Measurements from ENCODE around the gene SRSF5.

DNA sequence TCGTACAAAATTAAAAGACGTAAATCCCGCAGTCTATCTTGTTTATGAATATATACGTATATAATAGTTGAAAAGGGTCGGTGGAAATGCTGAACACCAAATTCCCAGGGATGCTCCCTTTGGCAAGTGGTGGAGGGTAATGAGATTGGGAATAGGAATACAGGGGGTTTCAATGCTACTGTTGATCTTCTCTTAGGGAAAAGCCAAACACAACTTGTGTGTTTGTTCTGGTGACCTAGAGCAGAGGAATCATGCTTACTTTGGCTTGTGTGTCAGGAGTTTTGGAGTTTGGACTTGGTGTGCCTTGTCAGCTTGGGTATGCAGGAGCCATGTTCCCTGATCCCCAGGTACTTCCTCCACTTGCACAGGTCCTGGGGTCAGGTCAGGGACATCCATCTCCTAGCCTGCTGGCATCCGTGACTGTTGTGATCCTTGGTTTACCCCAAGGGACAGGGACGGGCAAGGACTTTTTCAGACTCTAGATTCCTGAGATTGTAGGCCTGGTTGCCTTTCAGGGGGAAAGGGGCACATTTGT lies 26.0 kb downstream of the SRSF5 start:
- TF ChIP-seq ATF3 (CRISPR knock-in tag; IDR thresholded peaks at IDR 0.05) (no peak), ZNF350 (CRISPR knock-in tag; IDR thresholded peaks at IDR 0.05; ENCODE audit: borderline replicate concordance, low read depth) (peak; percentile 57; the same call in 1 of the 2 replicates), RAD21 (CRISPR knock-in tag; IDR thresholded peaks at IDR 0.05) (peak; percentile 35; the same call in 1 of the 2 replicates), ETV6 (CRISPR knock-in tag; conservative IDR thresholded peaks at IDR 0.05) (no peak), CREB1 (IDR thresholded peaks at IDR 0.05) (no peak), CREB1 (CRISPR knock-in tag; IDR thresholded peaks at IDR 0.05) (no peak), CEBPG (CRISPR knock-in tag; IDR thresholded peaks at IDR 0.05) (peak; percentile 44), TMF1 (CRISPR knock-in tag; IDR thresholded peaks at IDR 0.05; ENCODE audit: low read depth) (no peak), ARNTL (CRISPR knock-in tag; IDR thresholded peaks at IDR 0.05) (no peak; the same call in 1 of the 2 replicates), TBP (CRISPR knock-in tag; IDR thresholded peaks at IDR 0.05) (no peak)

Measured in HepG2 (cell line).